K562 (cell line): ENCODE measurements around the gene TMEM218. TPM values are rescaled to one million over a fixed set of nuclear protein-coding genes. Genes with fewer than 3 reads are reported as not detected.

Source experiments
- ATAC-seq: fragments of 200-7000 bp; cut with Tn5 transposase; 3 replicates; pipeline ENCODE4 v1.9.1; 2020; ENCODE audit warnings: moderate library complexity
- BruUV-seq: library from RNA; stranded (reverse); fragments of 400-500 nt; replicated peaks from 2 replicates; lab custom pipeline; 2021; lab: Mats Ljungman, UMichigan
- CTCF ChIA-PET: fragments of 300-600 bp; formaldehyde crosslinking; extraction: SDS; loops from one replicate; lab custom pipeline; 2021; ENCODE audit warnings: low intra/inter-chr PET ratio; lab: Yijun Ruan, JAX
- POLR2A ChIA-PET: fragments of 300-600, 350-650 bp; sonication (Branson Sonifier 250); formaldehyde crosslinking; extraction: SDS; loops from one replicate; lab custom pipeline; 2021; ENCODE audit warnings: antibody characterized with exemption, inconsistent platforms; lab: Yijun Ruan, JAX
- DNase-seq, 4 experiments: peaks; one replicate each; pipeline versions ENCODE4 v3.0.0 to v3.0.0-alpha.2; 2011 to 2018; ENCODE audit warnings: low spot score in 3 of 4, mixed read lengths in 3 of 4; ENCODE audit errors: extremely low read depth in 1 of 4
- FAIRE-seq: peaks from 2 replicates; lab custom pipeline; 2011; peaks lifted over from hg19 to GRCh38; lab: Jason Lieb, UNC
- H2AFZ ChIP-seq: 2 replicates; pipeline ENCODE4 v1.6.0; 2011; ENCODE audit warnings: low read depth, low read length, control low read depth, inconsistent platforms
- H3K27ac ChIP-seq: fragments of 200-600 bp; 3 replicates; pipeline ENCODE4 v1.8.0; 2011; ENCODE audit warnings: low read depth, mild to moderate bottlenecking, control low read depth, inconsistent platforms, low read length, moderate library complexity, mixed read lengths; ENCODE audit errors: extremely low read depth
- H3K27me3 ChIP-seq, 2 experiments: fragments of 300-600 bp in 1 of 2; 2 replicates in 1 of 2; 3 replicates in 1 of 2; pipeline versions ENCODE4 v1.6.0 to v1.8.0; 2011; ENCODE audit warnings: inconsistent platforms in 2 of 2, low read length in 2 of 2, mild to moderate bottlenecking in 1 of 2, mixed read lengths in 1 of 2, moderate library complexity in 1 of 2; ENCODE audit not compliant: control insufficient read depth in 2 of 2, insufficient read depth in 2 of 2
- H3K36me3 ChIP-seq: fragments of 300-600 bp; 3 replicates; pipeline ENCODE4 v1.8.0; 2011; ENCODE audit warnings: mild to moderate bottlenecking, low read length, inconsistent platforms; ENCODE audit not compliant: control insufficient read depth, insufficient read depth
- H3K4me1 ChIP-seq, 2 experiments: fragments of 200-600 bp in 1 of 2; replicated peaks in 1 of 2; 2 replicates in 1 of 2; 3 replicates in 1 of 2; pipeline versions ENCODE4 v1.5.1 to v1.8.0; 2011; ENCODE audit warnings: inconsistent platforms in 2 of 2, low read length in 2 of 2, mild to moderate bottlenecking in 1 of 2, mixed read lengths in 1 of 2, moderate library complexity in 1 of 2; ENCODE audit not compliant: control insufficient read depth in 2 of 2, insufficient read depth in 2 of 2
- H3K4me2 ChIP-seq: 2 replicates; pipeline ENCODE4 v1.6.1; 2011; ENCODE audit warnings: low read length, control low read depth, inconsistent platforms, mixed read lengths; ENCODE audit not compliant: insufficient read depth
- H3K4me3 ChIP-seq: fragments of 200-600 bp; sonication (generic), shearing (Covaris generic); 2 replicates; pipeline ENCODE4 v1.5.1; 2016; ENCODE audit warnings: control low read depth, inconsistent platforms
- H3K79me2 ChIP-seq: fragments of 200-600 bp; 3 replicates; pipeline ENCODE4 v1.8.0; 2011; ENCODE audit warnings: low read length, inconsistent platforms; ENCODE audit not compliant: control insufficient read depth, insufficient read depth
- H3K9ac ChIP-seq, 2 experiments: 2 replicates each; pipeline versions ENCODE4 v1.6.0 to v1.6.1; 2011; ENCODE audit warnings: low read depth in 2 of 2, low read length in 2 of 2, control low read depth in 1 of 2, inconsistent platforms in 1 of 2, mild to moderate bottlenecking in 1 of 2, mixed read lengths in 1 of 2; ENCODE audit not compliant: insufficient read depth in 1 of 2
- H3K9me1 ChIP-seq: one replicate; pipeline ENCODE4 v1.6.0; 2011; ENCODE audit warnings: inconsistent platforms, mild to moderate bottlenecking, low read length, moderate library complexity; ENCODE audit not compliant: control insufficient read depth, insufficient read depth
- H3K9me3 ChIP-seq: replicated peaks from 2 replicates; pipeline ENCODE4 v1.5.1; 2011; ENCODE audit warnings: low read depth, low read length, inconsistent platforms; ENCODE audit not compliant: control insufficient read depth, insufficient read depth
- H4K20me1 ChIP-seq: replicated peaks from 2 replicates; pipeline ENCODE4 v1.6.1; 2011; ENCODE audit warnings: low read length, inconsistent platforms, mixed read lengths; ENCODE audit not compliant: control insufficient read depth, insufficient read depth
- BCOR ChIP-seq: fragments of 450-650 bp; IDR thresholded peaks from 2 replicates; pipeline ENCODE4 v1.6.1; 2016
- CREM ChIP-seq: IDR thresholded peaks from 2 replicates; pipeline ENCODE4 v1.6.1; 2014; ENCODE audit warnings: antibody characterized with exemption, low read depth
- FOXA1 ChIP-seq: fragments of 450-650 bp; IDR thresholded peaks from 2 replicates; pipeline ENCODE4 v1.6.1; 2016; ENCODE audit warnings: mild to moderate bottlenecking, borderline replicate concordance
- ILK ChIP-seq: fragments of 450-650 bp; IDR thresholded peaks from 2 replicates; pipeline ENCODE4 v1.6.1; 2016; ENCODE audit warnings: missing genetic modification characterization, low read depth, mild to moderate bottlenecking, missing compliant biosample characterization, moderate library complexity, borderline replicate concordance
- KAT2B ChIP-seq: IDR thresholded peaks from one replicate; pipeline ENCODE4 v1.6.1; 2012; ENCODE audit warnings: low read depth, mild to moderate bottlenecking, control low read depth, inconsistent platforms, low read length, moderate library complexity
- KDM2B ChIP-seq: fragments of 250-450 bp; sonication (Bioruptor Pico); IDR thresholded peaks from 2 replicates; pipeline ENCODE4 v1.8.0; 2021; ENCODE audit warnings: mild to moderate bottlenecking, moderate library complexity
- KLF13 ChIP-seq: fragments of 450-650 bp; IDR thresholded peaks from 2 replicates; pipeline ENCODE4 v1.6.1; 2016; ENCODE audit warnings: missing genetic modification characterization, low read depth, mild to moderate bottlenecking, missing compliant biosample characterization, moderate library complexity, borderline replicate concordance
- MEIS2 ChIP-seq: fragments of 450-650 bp; IDR thresholded peaks from 2 replicates; pipeline ENCODE4 v1.6.1; 2014; ENCODE audit warnings: mild to moderate bottlenecking; ENCODE audit not compliant: partially characterized antibody
- RFX1 ChIP-seq: fragments of 450-650 bp; IDR thresholded peaks from 2 replicates; pipeline ENCODE4 v1.6.1; 2016; ENCODE audit warnings: mild to moderate bottlenecking, moderate library complexity
- ZFPM2 ChIP-seq: fragments of 250-450 bp; sonication (Bioruptor Pico); IDR thresholded peaks from 2 replicates; pipeline ENCODE4 v1.5.1; 2022; ENCODE audit warnings: mild to moderate bottlenecking
- ZNF212 ChIP-seq: fragments of 450-650 bp; formaldehyde crosslinking; IDR thresholded peaks from 2 replicates; pipeline ENCODE4 v1.4.0; 2020; ENCODE audit warnings: mild to moderate bottlenecking
- ZNF3 ChIP-seq: fragments of 250-450 bp; sonication (Bioruptor Pico); IDR thresholded peaks from 2 replicates; pipeline ENCODE4 v1.5.0; 2021; ENCODE audit warnings: mild to moderate bottlenecking, moderate library complexity
- ZNF408 ChIP-seq: fragments of 250-450 bp; sonication (Bioruptor Pico); IDR thresholded peaks from 2 replicates; pipeline ENCODE4 v1.4.0; 2020; ENCODE audit warnings: low read depth, mild to moderate bottlenecking, moderate library complexity
- WGBS: fragments of 100-300 bp; shearing (Covaris generic); methylation state at CpG from one replicate; pipeline ENCODE4 v1.1.6; 2016; ENCODE audit warnings: low coverage, mixed read lengths; ENCODE audit not compliant: insufficient coverage; ENCODE audit errors: missing lambda C conversion rate; 5-methylcytosine and 5-hydroxymethylcytosine counted together
- in situ Hi-C: fragments of 300-500 bp; cut with MboI; formaldehyde crosslinking; loops from 4 replicates; pipeline ENCODE4 v1.15.0; 2018; ENCODE audit warnings: inconsistent platforms, mixed read lengths
- intact Hi-C: fragments of 100-400 bp; cut with micrococcal nuclease; formaldehyde crosslinking; loops from 2 replicates; pipeline ENCODE4 v1.14.2; 2022
- polyA plus RNA-seq, 8 experiments: library from polyadenylated mRNA; depleted of rRNA in 4 of 8; stranded (reverse) in 5 of 8; unstranded in 3 of 8; fragments of >200 nt; fragmentation: Nextera tagmentation in 2 of 8; fragmentation: Illumina TruSeq in 1 of 8; extraction: Ambion mirVana in 2 of 8; extraction: Trizol in 1 of 8; gene quantifications; 2 replicates each; pipeline versions ENCODE4 v1.2.1 to v1.2.3, GENCODE V29; 2011 to 2014; ENCODE audit warnings: inconsistent platforms in 1 of 8, missing spikeins in 1 of 8
- total RNA-seq, 7 experiments: library from RNA; depleted of rRNA in 6 of 7; stranded (reverse); fragments of >200 nt in 6 of 7; fragmentation: Illumina TruSeq in 2 of 7; extraction: Trizol in 2 of 7; gene quantifications; 2 replicates each; pipeline versions ENCODE4 v1.2.1 to v1.2.3, GENCODE V29; 2011 to 2021; ENCODE audit warnings: low replicate concordance in 1 of 7
- TF ChIP-seq, protein P1 (sequence below): IDR thresholded peaks from 2 replicates; pipeline ENCODE4 v1.6.1; 2011; ENCODE audit not compliant: insufficient read length; ENCODE audit errors: extremely low read depth
- TF ChIP-seq, protein P2 (sequence below): fragments of 450-650 bp; IDR thresholded peaks from 2 replicates; pipeline ENCODE4 v1.6.1; 2016; ENCODE audit warnings: low read depth

TMEM218 gene
- total and polyA plus RNA-seq, 9 of the 15 experiments (the other 6 are each of a cell fraction or from before 2014, with no cell fraction given): 13.4 to 32.2 (median 25.4) TPM

DNA sequence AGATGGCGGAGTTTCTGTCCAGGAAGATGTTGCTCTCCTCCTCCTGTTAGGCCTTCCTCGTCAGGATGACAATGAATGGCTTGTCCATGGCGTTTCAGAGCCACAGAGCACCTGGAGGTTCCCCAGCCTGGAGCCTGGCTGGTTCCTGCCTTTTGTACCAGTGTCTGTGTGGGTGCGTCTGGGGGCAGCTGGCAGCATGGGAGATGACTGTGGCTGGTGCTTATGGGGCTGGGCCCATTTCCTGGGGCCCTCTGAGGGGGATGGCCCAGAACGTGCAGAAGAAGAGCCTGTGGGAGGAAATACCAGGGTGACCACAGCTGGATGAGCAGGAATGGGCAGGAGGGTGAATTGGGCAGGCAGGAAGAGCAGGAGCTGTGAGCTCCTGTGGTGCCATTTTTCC, 41.6 kb downstream of the TMEM218 start (continued):
- TF ChIP-seq MEIS2 (no peak), ILK (tag) (no peak), ZNF212 (CRISPR knock-in tag) (no peak), ZNF408 (CRISPR knock-in tag) (no peak), ZNF3 (CRISPR knock-in tag) (no peak), RFX1 (no peak)

DNA sequence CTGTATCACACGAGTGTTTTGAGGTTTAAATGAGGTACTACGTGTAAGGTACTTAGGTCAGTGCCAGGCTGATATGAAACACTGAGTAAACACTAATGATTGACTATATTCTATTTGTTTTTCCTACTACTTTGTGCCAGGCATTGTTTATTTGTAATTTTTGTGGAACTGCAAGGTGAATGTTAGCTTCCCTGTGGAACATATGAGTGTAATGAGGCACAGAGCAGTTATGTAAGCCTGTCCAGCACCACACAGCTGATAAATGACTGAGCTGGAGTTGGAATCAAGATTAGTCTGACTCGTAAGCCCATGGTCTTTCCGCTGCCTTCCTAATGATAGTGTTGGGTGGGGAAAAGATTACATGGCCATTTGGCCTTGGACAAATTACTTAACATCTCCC, 42.4 kb downstream of the TMEM218 start:
- H3K27me3 ChIP-seq: no peaks in the 10 kb centered on the region
- peak overlapping the region; percentile 93 for H2AFZ ChIP-seq
- no peak overlapping the region for H3K4me3 ChIP-seq
- 23% methylated on average over 4 of the region's 4 CpGs for WGBS
- no peaks in the 10 kb centered on the region for H4K20me1 ChIP-seq
- peaks cover 37 to 41% of the 10 kb centered on the region in 2 experiments for H3K4me1 ChIP-seq
- intact Hi-C loops (no loop called here), in situ Hi-C loops (no loop called here)
- H3K36me3 ChIP-seq: no peaks in the 10 kb centered on the region
- H3K4me2 ChIP-seq: peak overlapping the region; percentile 19; the same call in 1 of the 2 replicates
- ATAC-seq: peak; percentile 52
- peak overlapping the region; percentile 81; the same call in 1 of the 3 replicates for H3K27ac ChIP-seq
- CTCF ChIA-PET: no interaction called here
- H3K9me1 ChIP-seq: no peaks in the 10 kb centered on the region
- H3K9me3 ChIP-seq: no peaks in the 10 kb centered on the region
- no peak overlapping the region for H3K9ac ChIP-seq
- FAIRE-seq: peak; percentile 80
- POLR2A ChIA-PET: interaction anchor here (0.7 to 1.7 kb wide), 4 partner anchors 11 to 500 kb away, joined by 3 to 4 read pairs (median 4); partner anchors contain the start of gene EI24
- BruUV-seq: no TSS peak
- peak in 2 of 4 experiments; percentile 54 to 71 for DNase-seq
- no peaks in the 10 kb centered on the region for H3K79me2 ChIP-seq
- TF ChIP-seq, protein P1, sequence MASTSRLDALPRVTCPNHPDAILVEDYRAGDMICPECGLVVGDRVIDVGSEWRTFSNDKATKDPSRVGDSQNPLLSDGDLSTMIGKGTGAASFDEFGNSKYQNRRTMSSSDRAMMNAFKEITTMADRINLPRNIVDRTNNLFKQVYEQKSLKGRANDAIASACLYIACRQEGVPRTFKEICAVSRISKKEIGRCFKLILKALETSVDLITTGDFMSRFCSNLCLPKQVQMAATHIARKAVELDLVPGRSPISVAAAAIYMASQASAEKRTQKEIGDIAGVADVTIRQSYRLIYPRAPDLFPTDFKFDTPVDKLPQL: no peak
- TF ChIP-seq ZFPM2 (CRISPR knock-in tag) (no peak), CREM (peak; percentile 40), BCOR (peak; percentile 65), FOXA1 (no peak), KLF13 (tag) (no peak), KAT2B (no peak), KDM2B (no peak)
- TF ChIP-seq, protein P2, sequence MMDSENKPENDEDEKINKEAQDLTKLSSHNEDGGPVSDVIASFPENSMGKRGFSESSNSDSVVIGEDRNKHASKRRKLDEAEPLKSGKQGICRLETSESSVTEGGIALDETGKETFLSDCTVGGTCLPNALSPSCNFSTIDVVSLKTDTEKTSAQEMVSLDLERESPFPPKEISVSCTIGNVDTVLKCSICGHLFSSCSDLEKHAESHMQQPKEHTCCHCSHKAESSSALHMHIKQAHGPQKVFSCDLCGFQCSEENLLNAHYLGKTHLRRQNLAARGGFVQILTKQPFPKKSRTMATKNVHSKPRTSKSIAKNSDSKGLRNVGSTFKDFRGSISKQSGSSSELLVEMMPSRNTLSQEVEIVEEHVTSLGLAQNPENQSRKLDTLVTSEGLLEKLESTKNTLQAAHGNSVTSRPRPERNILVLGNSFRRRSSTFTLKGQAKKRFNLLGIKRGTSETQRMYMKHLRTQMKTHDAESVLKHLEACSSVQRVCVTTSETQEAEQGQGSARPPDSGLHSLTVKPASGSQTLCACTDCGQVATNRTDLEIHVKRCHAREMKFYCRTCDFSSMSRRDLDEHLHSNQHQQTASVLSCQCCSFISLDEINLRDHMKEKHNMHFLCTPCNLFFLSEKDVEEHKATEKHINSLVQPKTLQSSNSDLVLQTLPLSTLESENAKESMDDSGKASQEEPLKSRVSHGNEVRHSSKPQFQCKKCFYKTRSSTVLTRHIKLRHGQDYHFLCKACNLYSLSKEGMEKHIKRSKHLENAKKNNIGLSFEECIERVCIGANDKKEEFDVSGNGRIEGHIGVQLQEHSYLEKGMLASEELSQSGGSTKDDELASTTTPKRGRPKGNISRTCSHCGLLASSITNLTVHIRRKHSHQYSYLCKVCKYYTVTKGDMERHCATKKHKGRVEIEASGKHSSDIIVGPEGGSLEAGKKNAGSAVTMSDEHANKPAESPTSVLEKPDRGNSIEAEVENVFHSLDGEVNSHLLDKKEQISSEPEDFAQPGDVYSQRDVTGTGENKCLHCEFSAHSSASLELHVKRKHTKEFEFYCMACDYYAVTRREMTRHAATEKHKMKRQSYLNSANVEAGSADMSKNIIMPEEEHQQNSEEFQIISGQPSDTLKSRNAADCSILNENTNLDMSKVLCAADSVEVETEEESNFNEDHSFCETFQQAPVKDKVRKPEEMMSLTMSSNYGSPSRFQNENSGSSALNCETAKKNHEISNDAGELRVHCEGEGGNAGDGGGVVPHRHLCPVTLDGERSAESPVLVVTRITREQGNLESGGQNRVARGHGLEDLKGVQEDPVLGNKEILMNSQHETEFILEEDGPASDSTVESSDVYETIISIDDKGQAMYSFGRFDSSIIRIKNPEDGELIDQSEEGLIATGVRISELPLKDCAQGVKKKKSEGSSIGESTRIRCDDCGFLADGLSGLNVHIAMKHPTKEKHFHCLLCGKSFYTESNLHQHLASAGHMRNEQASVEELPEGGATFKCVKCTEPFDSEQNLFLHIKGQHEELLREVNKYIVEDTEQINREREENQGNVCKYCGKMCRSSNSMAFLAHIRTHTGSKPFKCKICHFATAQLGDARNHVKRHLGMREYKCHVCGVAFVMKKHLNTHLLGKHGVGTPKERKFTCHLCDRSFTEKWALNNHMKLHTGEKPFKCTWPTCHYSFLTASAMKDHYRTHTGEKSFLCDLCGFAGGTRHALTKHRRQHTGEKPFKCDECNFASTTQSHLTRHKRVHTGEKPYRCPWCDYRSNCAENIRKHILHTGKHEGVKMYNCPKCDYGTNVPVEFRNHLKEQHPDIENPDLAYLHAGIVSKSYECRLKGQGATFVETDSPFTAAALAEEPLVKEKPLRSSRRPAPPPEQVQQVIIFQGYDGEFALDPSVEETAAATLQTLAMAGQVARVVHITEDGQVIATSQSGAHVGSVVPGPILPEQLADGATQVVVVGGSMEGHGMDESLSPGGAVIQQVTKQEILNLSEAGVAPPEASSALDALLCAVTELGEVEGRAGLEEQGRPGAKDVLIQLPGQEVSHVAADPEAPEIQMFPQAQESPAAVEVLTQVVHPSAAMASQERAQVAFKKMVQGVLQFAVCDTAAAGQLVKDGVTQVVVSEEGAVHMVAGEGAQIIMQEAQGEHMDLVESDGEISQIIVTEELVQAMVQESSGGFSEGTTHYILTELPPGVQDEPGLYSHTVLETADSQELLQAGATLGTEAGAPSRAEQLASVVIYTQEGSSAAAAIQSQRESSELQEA: no peak
